ENCODE measurements around the gene HIBADH. TPM values are rescaled to one million over a fixed set of nuclear protein-coding genes. Genes with fewer than 3 reads are reported as not detected.
A peak's percentile ranks its signal among the peaks of the same experiment; 100 is the strongest.

The HIBADH gene
- polyA plus RNA-seq, 1 donor (not counting 4 experiments of a cell fraction or from before 2014, with no cell fraction given), result 42.6 TPM

GRCh38 chr7:27606270-27607209 lies 56.1 kb downstream of the HIBADH start:
- Histone ChIP-seq H2AFZ (ENCODE audit: control insufficient read depth, low read length) (no peak overlapping the region), H3K4me2 (ENCODE audit: control insufficient read depth, extremely low read depth, insufficient read depth, low read depth, low read length) (no peak overlapping the region), H3K9me3 (ENCODE audit: control insufficient read depth, low read depth, low read length) (no peaks in the 10 kb centered on the region), H3K27ac (ENCODE audit: control insufficient read depth, insufficient read depth, low read length) (no peak overlapping the region), H4K20me1 (ENCODE audit: control insufficient read depth, extremely low read depth, insufficient read depth, low read length) (no peaks in the 10 kb centered on the region), H3K9me1 (ENCODE audit: control insufficient read depth, extremely low read depth, insufficient read depth, low read length) (no peaks in the 10 kb centered on the region), H3K4me3 (ENCODE audit: control insufficient read depth in 2 of 3, extremely low read depth in 1 of 3, insufficient read depth in 2 of 3, low read depth in 1 of 3, low read length in 3 of 3) (no peak overlapping the region), H3K36me3 (ENCODE audit: control insufficient read depth in 2 of 2, extremely low read depth in 1 of 2, insufficient read depth in 2 of 2, low read length in 2 of 2) (no peaks in the 10 kb centered on the region), H3K4me1 (ENCODE audit: control insufficient read depth, extremely low read depth, insufficient read depth, low read length) (peaks cover 18% of the 10 kb centered on the region), H3K27me3 (ENCODE audit: control insufficient read depth, extremely low read depth, insufficient read depth, low read length) (no peaks in the 10 kb centered on the region), H3K9ac (ENCODE audit: control insufficient read depth, extremely low read depth, insufficient read depth, low read length) (no peak overlapping the region), H3K79me2 (ENCODE audit: control insufficient read depth, insufficient read depth, low read length) (no peaks in the 10 kb centered on the region)
- dilution Hi-C loops (cut with MboI; ENCODE audit: extremely low pct_ligation_motif_present, low sequenced_read_pairs), result no loop called here
- FAIRE-seq (no peak), DNase-seq (ENCODE audit: low read depth, low spot score) (no peak)
- TF ChIP-seq CTCF (optimal IDR thresholded peaks at IDR 0.05 in 1 of 3, IDR thresholded peaks at IDR 0.05 in 1 of 3, conservative IDR thresholded peaks at IDR 0.05 in 1 of 3; ENCODE audit: extremely low read depth in 1 of 3, insufficient read depth in 2 of 3, low read length in 3 of 3) (no peak), EZH2 (IDR thresholded peaks at IDR 0.05; ENCODE audit: low read length) (no peak)

DNA sequence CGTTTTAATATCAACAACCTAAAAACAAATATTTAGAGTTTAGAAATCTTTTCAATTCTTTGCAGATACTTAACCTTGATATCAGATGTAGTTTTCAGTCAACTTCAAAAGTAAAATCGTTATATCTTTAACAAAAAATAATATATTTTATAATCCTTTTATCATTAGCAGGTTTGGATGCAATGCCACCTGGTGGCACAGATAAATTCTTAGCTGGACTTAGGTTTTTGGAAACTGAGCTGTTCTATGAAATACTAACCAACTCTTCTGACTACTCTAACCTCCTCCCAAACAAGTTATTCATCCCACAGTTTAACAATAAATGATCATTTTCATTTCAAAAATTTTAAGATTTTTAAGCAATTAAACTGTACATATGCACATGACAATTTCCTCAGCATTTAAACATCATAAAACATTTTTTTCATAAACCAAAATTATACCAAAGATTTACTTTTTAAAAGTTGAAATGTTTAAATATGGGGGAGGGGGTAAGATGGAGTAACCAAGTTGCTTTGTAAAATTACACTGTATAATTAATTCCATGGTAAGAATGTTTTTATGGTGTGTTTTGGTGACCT lies 56.9 kb downstream of the HIBADH start:
- Histone ChIP-seq H3K9me3 (ENCODE audit: control insufficient read depth, low read depth, low read length) (no peaks in the 10 kb centered on the region), H3K4me3 (ENCODE audit: control insufficient read depth in 2 of 3, extremely low read depth in 1 of 3, insufficient read depth in 2 of 3, low read depth in 1 of 3, low read length in 3 of 3) (no peak overlapping the region), H3K79me2 (ENCODE audit: control insufficient read depth, insufficient read depth, low read length) (no peaks in the 10 kb centered on the region), H3K4me2 (ENCODE audit: control insufficient read depth, extremely low read depth, insufficient read depth, low read depth, low read length) (no peak overlapping the region), H3K4me1 (ENCODE audit: control insufficient read depth, extremely low read depth, insufficient read depth, low read length) (peaks cover 11% of the 10 kb centered on the region), H3K27ac (ENCODE audit: control insufficient read depth, insufficient read depth, low read length) (no peak overlapping the region), H3K9me1 (ENCODE audit: control insufficient read depth, extremely low read depth, insufficient read depth, low read length) (no peaks in the 10 kb centered on the region), H3K27me3 (ENCODE audit: control insufficient read depth, extremely low read depth, insufficient read depth, low read length) (no peaks in the 10 kb centered on the region), H2AFZ (ENCODE audit: control insufficient read depth, low read length) (no peak overlapping the region), H4K20me1 (ENCODE audit: control insufficient read depth, extremely low read depth, insufficient read depth, low read length) (no peaks in the 10 kb centered on the region), H3K9ac (ENCODE audit: control insufficient read depth, extremely low read depth, insufficient read depth, low read length) (no peak overlapping the region), H3K36me3 (ENCODE audit: control insufficient read depth in 2 of 2, extremely low read depth in 1 of 2, insufficient read depth in 2 of 2, low read length in 2 of 2) (no peaks in the 10 kb centered on the region)
- dilution Hi-C loops (cut with MboI; ENCODE audit: extremely low pct_ligation_motif_present, low sequenced_read_pairs), result no loop called here
- FAIRE-seq (peak; percentile 20), DNase-seq (ENCODE audit: low read depth, low spot score) (no peak)
- no peak for TF ChIP-seq EZH2 (IDR thresholded peaks at IDR 0.05; ENCODE audit: low read length)
- peak in 2 of 3 experiments; percentile 30 to 33 for TF ChIP-seq CTCF (optimal IDR thresholded peaks at IDR 0.05 in 1 of 3, IDR thresholded peaks at IDR 0.05 in 1 of 3, conservative IDR thresholded peaks at IDR 0.05 in 1 of 3; ENCODE audit: extremely low read depth in 1 of 3, insufficient read depth in 2 of 3, low read length in 3 of 3)
